Left lobe of liver (tissue), 2 donors: ENCODE data around the gene TMEM129. TPM values are rescaled to one million over a fixed set of nuclear protein-coding genes. Genes with fewer than 3 reads are reported as not detected.

ENCODE experiments used
- ATAC-seq: fragments of 200-7000 bp; cut with Tn5 transposase; one replicate; pipeline ENCODE4 v1.9.1; 2020; ENCODE audit warnings: mild to moderate bottlenecking, moderate library complexity
- DNase-seq: peaks from one replicate; pipeline ENCODE4 v3.0.0-alpha.2; 2020; ENCODE audit warnings: low spot score
- total RNA-seq: library from RNA; stranded (reverse); gene quantifications from one replicate; pipeline ENCODE4 v1.2.1, GENCODE V29; 2021
- donor health status: DM: no; HTN: no; CAD: no; lungs with moderate emphysema.
- donor health status: DM: no; HTN: yes; CAD: no.

TMEM129 gene
- total RNA-seq, 1 donor from 2014 or later = 30.3 TPM

DNA sequence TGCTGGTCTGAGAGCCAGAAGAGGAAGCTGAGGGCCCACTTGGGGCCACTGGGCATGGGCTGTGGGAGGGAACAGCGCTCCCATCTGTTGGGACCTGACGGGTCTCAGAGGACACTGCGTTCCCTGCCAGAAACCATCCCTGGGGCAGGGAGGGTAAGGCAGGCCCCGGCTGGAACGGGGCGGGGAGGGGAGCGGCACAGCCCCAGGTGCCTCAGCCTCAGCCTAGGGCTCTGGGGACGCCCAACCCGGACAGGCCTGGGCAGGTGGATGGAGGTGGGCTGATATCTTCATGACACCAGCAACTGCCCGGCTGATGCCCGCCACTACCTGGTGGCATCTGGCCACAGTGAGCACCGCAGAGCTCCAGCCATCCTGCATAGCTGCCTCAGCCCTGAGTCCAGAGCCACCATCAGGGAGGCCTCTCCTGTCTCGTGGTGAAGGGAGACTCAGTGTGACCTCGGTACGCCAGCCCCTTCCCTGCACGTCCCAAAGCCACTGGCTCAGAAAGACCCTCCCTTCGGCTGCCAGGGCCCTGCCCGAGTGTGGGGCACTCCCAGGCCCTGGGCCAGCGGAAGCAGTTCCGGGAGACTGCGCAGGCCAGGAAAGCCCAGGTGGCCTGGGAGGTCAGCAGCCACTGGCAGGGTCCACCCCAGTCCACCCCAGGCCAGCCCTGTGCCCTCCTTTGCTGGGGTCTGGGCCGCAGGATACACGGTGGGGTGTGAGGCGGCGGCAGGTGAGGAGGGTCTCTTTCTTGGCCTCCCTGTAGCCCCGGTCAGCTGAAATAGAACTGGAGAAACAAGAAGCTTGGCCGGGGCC is 37.4 kb upstream of the TMEM129 start:
- ATAC-seq = no peak
- DNase-seq = no peak

DNA sequence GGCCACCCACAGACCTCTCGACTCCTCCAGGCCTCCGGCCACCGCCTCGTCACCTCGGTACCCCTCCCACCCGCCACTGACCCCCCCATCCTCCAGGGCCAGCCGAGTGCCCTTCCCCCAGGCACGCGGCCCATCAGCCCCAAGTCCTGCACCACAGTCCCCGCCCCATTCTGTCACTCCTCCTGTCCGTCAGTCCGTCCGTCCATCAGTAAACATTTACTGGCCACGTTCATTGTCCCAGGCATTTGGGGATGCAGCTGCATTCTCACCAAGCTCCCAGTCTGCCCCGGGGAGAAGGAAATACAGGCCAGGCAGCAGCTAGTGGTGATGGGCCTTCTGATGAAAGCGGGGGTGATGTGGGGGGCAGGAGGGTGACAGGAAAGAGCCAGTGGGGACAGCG is 36.7 kb upstream of the TMEM129 start:
- ATAC-seq = no peak
- no peak for DNase-seq

DNA sequence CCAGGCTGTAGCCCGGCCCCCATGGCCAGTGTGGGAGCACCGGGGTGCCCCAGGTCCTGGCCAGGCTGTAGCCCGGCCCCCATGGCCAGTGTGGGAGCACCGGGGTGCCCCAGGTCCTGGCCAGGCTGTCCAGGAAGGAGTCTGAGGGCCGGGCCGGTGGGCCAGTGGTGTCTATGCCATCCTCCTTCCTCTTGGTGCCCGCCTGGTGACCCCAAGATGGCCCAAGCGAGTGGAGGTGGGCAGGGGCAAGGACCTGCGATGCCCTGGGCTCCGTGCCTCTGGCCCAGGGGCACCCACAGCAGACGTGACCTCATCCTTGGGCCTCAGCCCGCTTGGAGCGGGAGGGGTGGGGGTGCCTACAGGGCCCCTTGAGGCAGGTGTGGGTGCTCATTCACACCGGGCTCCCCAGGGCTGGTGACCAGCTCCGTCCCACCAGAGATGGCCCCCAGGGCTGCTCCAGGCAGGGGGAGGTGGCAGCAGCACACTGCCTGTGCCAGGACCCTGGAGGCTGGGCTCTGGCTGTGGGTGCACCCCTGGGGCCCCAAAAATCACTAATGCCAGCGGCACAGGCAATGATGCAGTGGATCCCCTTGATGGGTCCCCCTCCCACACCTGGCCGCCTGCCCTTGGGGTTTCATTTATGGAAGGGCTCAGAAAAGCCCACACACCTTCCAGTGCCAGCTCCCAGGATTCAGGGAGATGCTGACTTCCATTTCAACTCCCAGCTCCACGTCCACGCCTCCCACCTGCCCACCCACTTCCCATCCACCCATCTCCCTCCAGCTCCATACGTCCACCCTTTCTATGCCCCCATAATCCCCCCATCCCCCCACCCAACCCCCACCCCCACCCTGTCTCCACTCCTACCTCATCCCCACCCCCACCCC is 36.0 kb upstream of the TMEM129 start:
- DNase-seq (no peak), ATAC-seq (no peak)

DNA sequence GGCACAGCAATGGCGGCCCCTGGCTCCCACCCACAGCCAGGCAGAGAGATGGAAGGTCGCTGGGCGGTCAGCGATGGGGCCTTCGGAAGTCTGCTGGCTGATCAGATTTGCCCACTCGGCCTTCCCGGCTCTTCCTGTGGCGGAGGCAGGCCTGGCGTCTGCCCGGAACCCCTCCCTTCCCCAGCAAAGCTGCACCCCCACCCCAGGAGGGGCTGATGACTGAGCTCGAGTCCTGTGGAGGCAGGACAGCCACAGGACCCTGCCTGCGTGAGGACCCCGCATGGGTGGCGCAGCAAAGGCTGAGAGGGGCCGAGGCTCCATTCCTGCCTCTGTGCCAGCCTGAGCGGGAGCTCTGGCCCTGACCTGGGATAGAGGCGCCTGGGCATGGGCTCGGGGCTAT is 35.0 kb upstream of the TMEM129 start:
- ATAC-seq (no peak), DNase-seq (no peak)

DNA sequence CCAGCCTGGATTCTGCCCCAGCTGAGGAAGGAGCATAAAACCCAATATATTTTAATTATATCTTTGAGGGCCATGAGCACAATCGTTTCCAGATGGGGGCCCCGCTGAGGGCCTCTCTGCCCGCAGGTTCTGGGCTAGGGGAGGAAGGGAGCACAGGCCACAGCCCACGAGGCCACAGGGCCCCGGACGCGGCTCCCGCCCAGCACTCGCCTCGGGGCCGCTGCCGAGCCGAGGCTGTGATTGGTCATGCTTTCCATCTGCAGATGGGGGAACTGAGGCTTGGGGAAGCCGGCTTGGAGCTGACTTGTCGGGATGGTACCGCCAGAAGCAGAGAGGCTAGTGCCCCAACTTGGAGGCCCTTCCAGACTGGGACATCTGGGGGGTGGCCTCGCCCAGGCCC is 34.2 kb upstream of the TMEM129 start:
- ATAC-seq = no peak
- no peak for DNase-seq

DNA sequence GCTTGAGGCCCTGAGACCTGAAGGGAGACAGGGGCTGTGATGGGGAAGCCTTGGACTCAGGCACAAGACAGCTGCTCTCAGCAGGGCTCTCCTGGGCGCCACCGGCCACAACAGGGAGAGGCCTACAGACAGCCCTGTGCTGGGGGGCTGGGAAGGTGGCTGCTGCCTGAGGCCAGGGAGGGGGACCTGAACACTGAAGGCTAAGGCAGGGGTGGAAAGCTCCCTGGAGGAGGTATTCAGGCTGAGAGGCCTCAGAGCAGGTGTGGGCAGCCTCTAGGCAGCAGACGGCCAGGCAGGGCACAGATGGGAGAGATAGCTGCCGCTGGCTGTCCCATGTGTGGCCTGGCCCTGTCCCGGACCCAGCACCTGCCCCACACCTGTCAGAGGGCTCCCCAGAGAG is 33.2 kb upstream of the TMEM129 start:
- no peak for ATAC-seq
- DNase-seq = no peak

DNA sequence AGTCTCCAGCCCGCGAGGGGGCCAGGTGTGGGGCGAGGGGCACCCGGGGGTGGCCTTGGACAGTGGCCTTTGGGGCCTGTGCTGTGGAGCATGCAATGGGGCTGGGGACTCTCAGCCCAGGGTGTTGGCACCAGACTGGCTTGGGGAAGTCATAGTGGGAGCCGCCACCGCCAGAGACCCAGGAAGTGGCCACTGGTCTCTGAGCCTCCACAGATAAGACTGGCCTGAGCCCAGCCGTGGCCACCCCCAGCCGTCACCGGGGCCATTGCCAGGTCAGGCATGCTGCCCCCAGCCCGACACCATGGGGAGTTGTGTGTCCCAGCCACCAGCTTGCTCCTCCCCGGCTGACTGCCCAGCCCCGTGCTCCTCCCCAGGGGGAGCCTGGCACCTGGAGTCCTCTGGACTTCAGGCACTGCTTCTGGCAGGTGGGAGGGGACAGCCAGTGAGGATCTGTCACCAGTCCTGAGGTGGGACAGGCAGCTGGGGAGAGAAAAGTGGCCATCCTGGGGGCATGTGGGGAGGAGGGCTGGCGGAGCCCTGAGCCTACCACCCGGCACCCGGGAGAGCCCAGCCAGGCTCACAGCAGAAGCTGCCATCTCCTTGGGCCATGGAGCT is 32.7 kb upstream of the TMEM129 start:
- ATAC-seq (no peak), DNase-seq (no peak)

DNA sequence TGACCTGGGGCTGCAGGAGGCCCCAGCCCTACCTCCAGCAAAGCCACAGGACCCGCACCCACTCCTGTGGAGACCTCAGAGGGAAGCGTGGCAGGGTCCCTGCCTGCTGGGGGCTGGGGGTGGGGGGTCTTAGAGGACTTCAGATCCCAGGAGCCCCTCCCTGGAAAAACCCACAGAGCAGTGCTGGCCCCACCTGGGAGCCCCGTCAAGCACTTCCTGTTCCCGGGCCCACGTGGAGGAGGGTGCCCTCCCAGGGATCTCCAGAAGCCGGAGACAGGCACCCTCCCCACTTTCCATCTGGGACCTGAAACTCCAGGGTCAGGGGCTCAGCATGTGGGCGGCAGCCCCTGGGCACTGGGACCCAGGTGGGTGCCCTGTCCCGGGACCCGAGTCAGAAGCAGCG is 32.2 kb upstream of the TMEM129 start:
- ATAC-seq = no peak
- no peak for DNase-seq

DNA sequence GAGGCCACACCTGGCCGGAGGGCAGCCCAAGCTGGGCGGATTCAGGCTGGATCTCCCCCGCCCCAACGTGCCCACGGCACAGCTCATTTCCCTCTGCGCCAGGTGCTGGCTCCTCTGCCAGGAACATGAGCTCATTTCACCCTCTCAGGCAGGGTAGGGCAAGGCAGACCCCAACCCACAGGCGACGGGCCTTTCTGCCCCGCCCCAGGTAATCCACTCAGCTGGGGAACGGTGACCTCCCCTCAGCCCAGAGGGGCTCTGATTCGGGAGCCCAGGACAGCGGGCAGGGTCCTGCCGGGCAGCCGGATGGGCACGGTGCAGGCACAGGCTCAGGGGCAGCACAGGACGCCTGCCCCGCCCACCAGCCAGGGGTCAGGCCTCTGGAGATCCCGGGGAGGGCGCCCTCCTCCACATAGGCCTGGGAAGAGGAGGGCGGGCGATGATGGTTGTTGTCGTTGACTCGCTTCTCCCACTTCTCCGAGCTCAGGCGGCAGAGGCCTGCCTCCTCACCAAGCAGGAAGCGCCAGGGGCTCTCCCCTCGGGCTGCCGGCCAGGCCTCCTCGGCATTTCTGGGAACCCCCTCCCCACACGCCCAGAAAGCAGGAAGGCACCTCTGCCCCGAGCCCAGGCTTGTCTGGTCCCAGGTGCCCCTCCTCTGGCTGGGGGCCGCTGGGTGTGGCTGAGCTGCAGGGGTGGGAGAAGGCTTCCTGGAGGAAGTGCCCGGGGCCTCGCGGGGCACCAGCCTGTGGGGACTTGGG is 31.3 kb upstream of the TMEM129 start:
- DNase-seq (no peak), ATAC-seq (no peak)

DNA sequence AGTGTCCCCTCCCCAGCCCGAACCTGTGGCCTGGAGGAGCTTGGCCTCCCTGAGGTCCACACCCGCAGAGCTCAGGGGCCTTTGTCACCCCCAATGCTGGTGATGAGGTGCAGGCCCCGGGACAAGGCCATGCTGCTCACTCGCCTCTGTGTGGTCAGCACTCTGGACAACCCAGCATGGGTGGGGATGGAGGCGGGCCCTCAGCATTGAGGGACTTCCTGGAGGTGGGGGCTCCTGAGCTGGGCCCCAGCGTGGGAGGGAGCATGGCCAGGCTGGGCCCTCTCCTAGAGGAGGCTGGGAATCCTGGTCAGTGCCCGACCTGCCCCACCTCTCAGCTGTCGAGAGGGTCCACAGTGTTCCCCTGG is 30.8 kb upstream of the TMEM129 start:
- ATAC-seq = no peak
- no peak for DNase-seq

DNA sequence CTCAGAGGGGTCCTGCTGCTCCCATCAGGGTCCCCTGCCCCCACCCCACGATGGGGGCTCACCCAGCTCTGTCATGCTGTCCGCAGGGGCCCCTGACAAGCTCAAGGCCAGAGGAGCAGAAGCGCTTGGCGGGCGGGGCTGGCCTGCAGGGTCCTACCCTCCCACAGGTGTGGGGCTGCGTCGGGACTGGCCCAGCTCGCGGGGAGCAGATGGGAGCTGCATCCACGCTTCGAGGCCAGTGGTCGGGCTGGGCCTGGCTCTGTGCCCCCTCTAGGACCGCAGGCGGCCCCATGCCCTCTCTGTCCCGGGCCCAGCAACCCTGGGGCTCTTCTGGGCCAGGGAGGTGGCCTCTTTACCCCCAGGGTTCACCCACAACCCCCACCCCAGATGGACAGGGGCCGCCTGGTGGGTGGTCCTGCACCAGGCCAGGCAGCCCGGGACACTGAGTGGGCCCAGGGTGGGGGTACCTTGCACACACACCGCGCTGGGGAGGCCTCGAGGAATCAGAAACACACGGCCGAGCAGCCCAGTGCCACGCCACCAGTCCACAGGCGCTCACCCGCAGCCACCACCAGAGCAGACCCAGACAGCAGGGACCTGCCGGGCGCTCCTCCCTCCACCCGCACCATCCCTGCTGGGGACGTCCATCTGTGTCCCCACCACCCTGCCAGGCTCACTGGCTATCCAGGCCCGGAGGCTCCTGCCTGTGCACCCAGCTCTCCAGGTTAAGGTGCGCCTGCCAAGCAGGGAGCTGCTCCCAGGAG is 30.2 kb upstream of the TMEM129 start:
- DNase-seq (no peak), ATAC-seq (no peak)

DNA sequence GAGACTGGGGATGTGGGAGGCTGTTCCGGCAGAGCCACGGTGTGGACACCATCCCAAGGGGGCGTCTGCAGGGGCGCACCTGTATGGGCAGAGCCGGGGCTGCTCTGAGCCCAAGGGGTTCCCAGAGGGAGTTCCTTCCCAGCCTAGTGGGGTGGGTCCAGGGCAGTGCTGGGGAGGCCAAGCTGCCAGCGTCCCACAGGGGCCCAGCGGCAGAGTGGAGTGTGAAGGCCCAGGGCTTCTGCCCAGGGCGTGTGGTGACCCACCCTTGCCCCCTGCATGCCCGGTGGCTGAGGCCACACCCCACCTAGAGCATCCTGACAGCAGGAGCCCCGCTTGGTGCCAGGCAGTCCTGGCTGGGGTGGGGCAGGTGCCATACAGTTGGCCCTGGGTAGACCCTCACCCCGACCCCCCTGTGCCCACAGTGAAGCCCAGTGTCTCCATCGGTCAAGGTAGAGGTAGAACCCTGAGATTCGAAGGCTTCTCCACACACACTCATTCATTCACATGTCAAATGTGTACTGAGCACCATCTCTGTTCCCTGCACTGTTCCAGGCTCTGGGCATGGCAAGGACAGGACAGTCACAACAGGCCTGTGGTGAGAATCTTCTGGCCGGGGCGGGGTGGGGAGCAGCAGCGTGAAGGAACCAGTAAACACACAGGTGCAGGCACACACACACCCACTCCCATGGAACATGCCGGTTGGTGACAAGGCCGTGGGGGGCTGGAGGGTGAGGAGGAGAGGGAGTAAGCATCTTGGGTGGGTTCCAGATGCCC is 29.4 kb upstream of the TMEM129 start:
- ATAC-seq = no peak
- DNase-seq = no peak

DNA sequence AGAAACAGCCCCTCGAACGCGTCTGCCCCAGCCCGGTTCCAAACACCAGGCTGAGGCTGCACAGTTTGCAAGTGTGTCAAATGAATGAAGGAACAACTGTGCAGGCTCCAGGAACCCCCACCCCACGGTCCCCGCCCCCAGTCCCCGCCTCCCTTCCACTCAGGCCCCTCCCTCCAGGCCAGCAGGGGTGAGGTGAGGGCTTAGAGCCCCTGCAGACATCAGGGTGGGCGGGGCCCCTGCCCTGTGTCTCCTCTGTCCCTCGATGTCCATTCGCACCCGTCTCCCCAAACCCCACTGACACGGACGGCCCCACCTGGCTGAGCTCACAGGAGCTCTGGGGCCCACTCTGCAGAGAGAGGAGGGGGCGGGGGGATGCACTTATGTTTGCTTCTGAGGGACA is 28.7 kb upstream of the TMEM129 start:
- ATAC-seq = no peak

DNA sequence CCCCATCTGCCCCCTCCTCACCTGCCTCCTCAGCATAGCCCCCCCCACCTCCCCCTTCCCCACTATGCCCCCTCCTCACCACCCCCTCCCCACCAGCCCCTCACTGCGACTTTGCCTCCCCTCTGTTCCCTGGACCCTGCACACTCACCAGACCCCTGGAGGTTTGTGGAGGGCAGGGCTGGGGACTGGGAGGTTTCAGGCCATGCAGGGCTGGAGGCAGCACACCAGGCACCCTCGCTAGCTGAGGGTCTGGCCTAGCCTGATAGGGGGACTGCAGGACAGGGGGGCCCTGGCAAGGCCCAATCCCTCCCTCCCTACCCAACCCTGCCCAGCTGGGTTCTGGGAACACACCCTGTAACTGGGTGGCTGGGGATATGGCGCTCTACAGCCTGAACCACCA is 28.2 kb upstream of the TMEM129 start:
- DNase-seq (no peak), ATAC-seq (no peak)

More for the DNA sequence above, 28.7 kb upstream of the TMEM129 start:
- no peak for DNase-seq

DNA sequence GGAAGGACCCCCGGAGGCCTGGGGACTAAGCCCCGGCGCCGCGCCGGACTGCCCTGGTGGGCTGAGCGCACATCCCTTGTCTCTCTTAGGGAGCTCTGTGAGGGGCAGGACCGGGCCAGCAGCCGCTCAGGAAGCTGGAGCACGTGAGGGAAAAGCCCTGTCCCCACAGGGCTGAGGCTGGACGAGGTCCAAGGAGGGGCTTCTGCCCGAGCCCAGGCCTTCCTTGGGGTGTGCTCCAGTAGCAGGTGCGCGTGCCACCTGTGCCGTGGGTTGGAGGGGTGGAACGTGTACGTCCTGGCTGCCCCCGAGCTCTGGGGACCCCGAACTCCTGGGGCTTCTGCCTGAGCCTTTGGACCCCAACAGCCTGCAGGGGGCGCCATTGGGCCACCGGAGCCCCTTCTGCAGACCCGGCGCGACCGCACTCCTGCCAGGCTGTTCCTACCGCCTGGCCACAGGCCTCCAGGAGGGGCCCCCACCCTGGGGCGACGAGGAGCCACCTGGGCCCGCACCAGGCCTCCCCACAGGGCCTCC is 27.4 kb upstream of the TMEM129 start:
- DNase-seq (peak; percentile 74), ATAC-seq (peak; percentile 45)

DNA sequence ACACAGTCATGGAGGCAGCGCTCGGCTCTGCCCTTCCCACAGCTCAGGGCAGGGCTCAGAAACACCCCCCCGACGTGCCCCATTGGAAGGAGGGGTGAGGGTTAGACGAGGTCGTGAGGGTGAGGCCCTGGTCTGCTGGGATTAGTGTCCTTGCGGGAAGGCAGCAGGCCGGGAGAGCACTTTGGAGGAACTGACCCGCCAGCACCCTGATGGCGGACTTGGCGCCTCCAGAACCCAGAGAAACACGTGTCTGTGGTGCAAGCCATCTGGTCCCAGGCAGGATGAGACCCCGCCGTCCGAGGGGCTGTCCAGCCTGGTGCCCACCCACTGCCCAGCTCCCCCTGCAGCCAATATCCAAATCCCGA is 26.5 kb upstream of the TMEM129 start:
- DNase-seq = no peak
- ATAC-seq = no peak

DNA sequence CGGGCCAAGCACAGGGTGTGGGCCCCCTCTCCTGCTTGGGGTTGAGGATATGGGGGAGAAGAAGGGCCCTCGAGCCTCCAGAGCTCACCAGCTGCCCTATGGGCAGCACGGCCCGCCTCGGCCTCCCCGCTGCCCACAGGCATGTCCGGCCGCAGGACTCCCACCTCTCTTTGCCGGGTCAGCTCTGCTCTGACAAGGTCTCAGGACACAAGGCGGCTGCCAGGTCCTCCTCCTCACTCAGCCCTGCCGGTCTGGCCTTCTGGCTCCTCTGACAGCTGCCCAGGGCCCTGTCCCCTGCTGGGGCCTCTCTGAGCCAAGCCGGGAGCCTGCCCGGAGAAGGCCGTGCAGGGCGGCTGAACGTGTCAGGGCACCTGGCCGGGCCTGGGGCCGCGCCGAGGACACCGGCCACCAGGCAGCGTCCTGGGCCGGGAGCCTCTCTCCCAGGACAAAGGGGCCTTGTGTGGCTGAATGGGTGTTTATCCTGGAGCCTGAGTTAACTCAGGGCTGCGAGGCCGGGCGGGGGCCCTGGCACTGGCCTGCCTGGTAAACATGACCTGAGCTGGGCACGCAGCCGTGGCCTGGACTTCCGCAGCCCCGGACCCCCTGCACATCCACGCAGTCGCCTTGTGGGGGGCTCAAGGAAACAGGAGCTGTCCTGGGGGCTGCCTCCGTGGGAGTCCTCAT is 25.9 kb upstream of the TMEM129 start:
- ATAC-seq = peak; percentile 45

DNA sequence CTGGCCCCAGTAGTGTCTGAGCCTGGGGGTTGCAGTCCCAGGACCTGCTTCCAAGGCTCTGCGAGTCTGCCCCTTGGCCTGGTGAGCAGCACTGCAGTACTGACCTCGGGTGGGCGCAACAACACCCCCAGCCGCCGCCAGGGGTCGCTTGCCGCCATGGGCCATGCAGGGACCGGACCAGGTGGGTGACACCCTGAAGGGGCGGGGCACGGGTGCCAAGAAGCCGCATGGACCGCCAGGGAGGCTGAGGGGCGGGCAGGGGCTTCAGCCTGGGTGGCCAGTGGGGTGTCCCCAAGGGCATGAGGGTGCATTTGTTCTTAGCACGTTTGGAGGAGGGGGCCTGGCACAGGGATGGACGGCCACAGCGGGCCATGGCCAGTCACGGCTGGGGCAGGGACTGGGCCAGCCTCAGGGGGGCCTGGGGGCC is 25.2 kb upstream of the TMEM129 start:
- ATAC-seq (no peak), DNase-seq (no peak)

More for the DNA sequence above, 25.9 kb upstream of the TMEM129 start:
- peak; percentile 65 for DNase-seq

DNA sequence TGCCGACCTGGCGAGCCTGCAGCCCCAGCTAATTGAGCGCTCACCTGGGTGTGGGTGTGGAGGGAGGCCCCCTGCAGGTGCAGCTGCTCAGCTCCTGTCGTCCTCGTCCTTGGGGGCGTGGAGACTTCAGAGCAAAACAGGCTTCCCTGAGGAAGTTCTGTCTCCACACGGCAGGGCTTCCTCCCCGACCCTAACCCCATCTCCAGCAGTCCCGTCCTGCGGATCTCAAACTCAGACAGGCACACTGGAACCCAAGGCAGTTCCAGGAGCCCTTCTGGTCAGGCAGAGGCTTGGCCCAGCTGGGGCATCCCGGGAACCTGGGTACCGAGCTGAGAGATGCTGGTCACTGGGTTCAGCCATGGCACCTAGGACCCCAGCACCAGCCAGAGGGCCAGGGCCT is 24.6 kb upstream of the TMEM129 start:
- DNase-seq (no peak), ATAC-seq (no peak)
